HCT116 (cell line): ENCODE results near the gene HIPK2. TPM values are rescaled to one million over a fixed set of nuclear protein-coding genes. Genes with fewer than 3 reads are reported as not detected.

Source experiments
- ATAC-seq: fragments of 200-7000 bp; cut with Tn5 transposase; 2 replicates; pipeline ENCODE4 v1.9.1; 2020; ENCODE audit warnings: mild to moderate bottlenecking, moderate library complexity
- BruUV-seq: library from RNA; stranded (reverse); fragments of 400-500 nt; replicated peaks from 2 replicates; lab custom pipeline; 2021; lab: Mats Ljungman, UMichigan
- CTCF ChIA-PET: fragments of 300-600 bp; sonication (Branson Sonifier 250); formaldehyde crosslinking; loops from one replicate; lab custom pipeline; 2021; ENCODE audit warnings: antibody characterized with exemption; lab: Charles Lee
- POLR2A ChIA-PET: fragments of 300-600, 350-600 bp; sonication (Branson Sonifier 250); formaldehyde crosslinking; loops from one replicate; lab custom pipeline; 2021; ENCODE audit warnings: antibody characterized with exemption; lab: Charles Lee
- RAD21 ChIA-PET, 2 experiments: fragments of 300-600 bp; sonication (Branson Sonifier 250); formaldehyde crosslinking; loops; one replicate each; lab custom pipeline; 2023; ENCODE audit warnings: low total read pairs in 2 of 2; ENCODE audit not compliant: uncharacterized antibody in 2 of 2, unreplicated experiment in 2 of 2, low non-redundant PET in 1 of 2; lab: Charles Lee
- DNase-seq: peaks from one replicate; pipeline ENCODE4 v3.0.0-alpha.2; 2010; ENCODE audit warnings: low read depth, low spot score
- H2AFZ ChIP-seq: fragments of 200-600 bp; shearing (Covaris generic), sonication (generic); 2 replicates; pipeline ENCODE4 v1.6.1; 2017; ENCODE audit warnings: low read depth, mixed run types, mixed read lengths, antibody characterized with exemption, low read length; ENCODE audit not compliant: poor library complexity, severe bottlenecking
- H3K27ac ChIP-seq: 2 replicates; pipeline ENCODE4 v1.5.1; 2012; ENCODE audit warnings: low read depth, low read length
- H3K27me3 ChIP-seq: fragments of 200-600 bp; sonication (generic); 2 replicates; pipeline ENCODE4 v1.6.1; 2016; ENCODE audit warnings: mixed run types, low read length, mixed read lengths; ENCODE audit not compliant: insufficient read depth
- H3K36me3 ChIP-seq, 2 experiments: fragments of 200-500 bp in 1 of 2; fragments of 200-600 bp in 1 of 2; sonication (Bioruptor generic) in 1 of 2; sonication (generic) in 1 of 2; 2 replicates each; pipeline versions ENCODE4 v1.5.1 to v1.6.1; 2014 to 2016; ENCODE audit warnings: low read length in 2 of 2, inconsistent platforms in 1 of 2, mixed read lengths in 1 of 2, mixed run types in 1 of 2; ENCODE audit not compliant: insufficient read depth in 2 of 2, control insufficient read depth in 1 of 2
- H3K4me1 ChIP-seq, 2 experiments: fragments of 200-600 bp in 1 of 2; sonication (generic) in 1 of 2; 2 replicates each; pipeline versions ENCODE4 v1.5.1 to v1.6.1; 2012 to 2017; ENCODE audit warnings: low read length in 2 of 2, inconsistent platforms in 1 of 2, mild to moderate bottlenecking in 1 of 2, mixed read lengths in 1 of 2, mixed run types in 1 of 2, moderate library complexity in 1 of 2; ENCODE audit not compliant: insufficient read depth in 2 of 2, control insufficient read depth in 1 of 2
- H3K4me2 ChIP-seq: fragments of 200-600 bp; sonication (generic); 2 replicates; pipeline ENCODE4 v1.6.1; 2017; ENCODE audit warnings: mixed run types, low read length, mixed read lengths
- H3K4me3 ChIP-seq, 2 experiments: fragments of 200-600 bp in 1 of 2; sonication (generic) in 1 of 2; replicated peaks in 1 of 2; 2 replicates each; pipeline ENCODE4 v1.5.1; 2011 to 2016; ENCODE audit warnings: low read length in 2 of 2, control low read depth in 1 of 2, low read depth in 1 of 2, mild to moderate bottlenecking in 1 of 2, mixed read lengths in 1 of 2, mixed run types in 1 of 2
- H3K79me2 ChIP-seq: fragments of 200-600 bp; sonication (generic); 2 replicates; pipeline ENCODE4 v1.6.1; 2017; ENCODE audit warnings: mild to moderate bottlenecking, mixed run types, low read length, moderate library complexity, mixed read lengths; ENCODE audit not compliant: insufficient read depth
- H3K9ac ChIP-seq: fragments of 200-600 bp; sonication (generic); 2 replicates; pipeline ENCODE4 v1.6.1; 2016; ENCODE audit warnings: low read length, mixed read lengths
- H3K9me2 ChIP-seq: fragments of 200-600 bp; sonication (generic), shearing (Covaris generic); 2 replicates; pipeline ENCODE4 v1.6.1; 2017; ENCODE audit warnings: mixed run types, mild to moderate bottlenecking, moderate library complexity; ENCODE audit not compliant: insufficient read depth
- H3K9me3 ChIP-seq, 2 experiments: fragments of 200-500 bp in 1 of 2; fragments of 200-600 bp in 1 of 2; sonication (Bioruptor generic) in 1 of 2; sonication (generic) in 1 of 2; 2 replicates each; pipeline ENCODE4 v1.6.1; 2014 to 2017; ENCODE audit warnings: low read length in 2 of 2, mixed read lengths in 2 of 2, inconsistent platforms in 1 of 2, low read depth in 1 of 2, mild to moderate bottlenecking in 1 of 2, mixed run types in 1 of 2, moderate library complexity in 1 of 2; ENCODE audit not compliant: control insufficient read depth in 1 of 2, insufficient read depth in 1 of 2
- H4K20me1 ChIP-seq: fragments of 200-600 bp; sonication (generic), shearing (Covaris generic); 2 replicates; pipeline ENCODE4 v1.6.1; 2017; ENCODE audit warnings: mixed run types, mild to moderate bottlenecking, moderate library complexity; ENCODE audit not compliant: insufficient read depth
- CTCF ChIP-seq, 3 experiments: fragments of 200-600 bp in 1 of 3; sonication (generic) in 1 of 3; IDR thresholded peaks in 2 of 3; conservative IDR thresholded peaks in 1 of 3; 2 replicates each; pipeline ENCODE4 v1.5.1; 2012 to 2017; ENCODE audit warnings: low read depth in 2 of 3, low read length in 2 of 3, antibody characterized with exemption in 1 of 3, borderline replicate concordance in 1 of 3, control low read depth in 1 of 3, mild to moderate bottlenecking in 1 of 3, mixed read lengths in 1 of 3, mixed run types in 1 of 3, moderate library complexity in 1 of 3; ENCODE audit not compliant: insufficient read depth in 1 of 3
- EZH2phosphoT487 ChIP-seq: fragments of 200-600 bp; IDR thresholded peaks from 2 replicates; pipeline ENCODE4 v1.6.1; 2018; ENCODE audit warnings: antibody characterized with exemption, borderline replicate concordance
- POLR2AphosphoS5 ChIP-seq: IDR thresholded peaks from 2 replicates; pipeline ENCODE4 v1.6.1; 2011; ENCODE audit warnings: mild to moderate bottlenecking, low read depth, low read length, moderate library complexity
- RAD21 ChIP-seq: IDR thresholded peaks from 2 replicates; pipeline ENCODE4 v1.6.1; 2012; ENCODE audit warnings: low read depth, mild to moderate bottlenecking
- SP1 ChIP-seq: IDR thresholded peaks from 2 replicates; pipeline ENCODE4 v1.6.1; 2012; ENCODE audit warnings: low read depth
- intact Hi-C: fragments of 100-400 bp; cut with micrococcal nuclease; formaldehyde crosslinking; loops from 2 replicates; pipeline ENCODE4 v1.10.0; 2022
- total RNA-seq: library from RNA; stranded (reverse); gene quantifications from one replicate; pipeline ENCODE4 v1.2.1, GENCODE V29; 2021; ENCODE audit not compliant: unreplicated experiment

HIPK2 gene
- total RNA-seq, 1 experiment from 2014 or later, result 49.5 TPM

GRCh38 chr7:139645572-139646523 is 131.9 kb downstream of the HIPK2 start:
- ChIA-PET CTCF (interaction anchor here (0.8 to 5.2 kb wide), 17 partner anchors 9 to 358 kb away, joined by 3 to 55 read pairs (median 5); no protein-coding TSS in a partner anchor), RAD21 (interaction anchor here (0.7 to 1.3 kb wide), 8 partner anchors 9 to 357 kb away, joined by 3 to 6 read pairs (median 3); no protein-coding TSS in a partner anchor), POLR2A (no interaction called here)
- no peaks in the 10 kb centered on the region for H3K9me2 ChIP-seq
- DNase-seq (peak; percentile 63), ATAC-seq (peak; percentile 96)
- no peak overlapping the region for H3K4me3 ChIP-seq
- intact Hi-C loops, result loop anchor here (1.0 to 2.0 kb wide), 3 partner anchors 130 to 356 kb away; no protein-coding TSS in a partner anchor
- no TSS peak for BruUV-seq
- peaks cover 0 to 19% of the 10 kb centered on the region in 2 experiments; a peak in 1 of 4 replicates for H3K4me1 ChIP-seq
- H3K9ac ChIP-seq, result no peak overlapping the region
- H3K4me2 ChIP-seq, result no peak overlapping the region
- 0 out of 4 replicates have a peak, but pooled peaks cover 0 to 2% of the 10 kb centered on the region in 2 experiments for H3K36me3 ChIP-seq
- H3K27me3 ChIP-seq, result no peaks in the 10 kb centered on the region
- no peaks in the 10 kb centered on the region; the same call in 1 of the 2 replicates for H4K20me1 ChIP-seq
- no peak overlapping the region for H2AFZ ChIP-seq
- peaks cover 5% of the 10 kb centered on the region; the same call in 1 of the 2 replicates for H3K79me2 ChIP-seq
- no peak overlapping the region for H3K27ac ChIP-seq
- no peak for TF ChIP-seq POLR2AphosphoS5
- no peak for TF ChIP-seq EZH2phosphoT487
- TF ChIP-seq CTCF (IDR thresholded peaks at IDR 0.05 in 2 of 3, conservative IDR thresholded peaks at IDR 0.05 in 1 of 3; ENCODE audit: borderline replicate concordance in 1 of 3, insufficient read depth in 1 of 3, low read depth in 2 of 3, low read length in 2 of 3), result peak; percentile 90 to 91 (median 91)
- TF ChIP-seq RAD21, result peak; percentile 98
- TF ChIP-seq SP1, result no peak
- H3K9me3 ChIP-seq, result no peaks in the 10 kb centered on the region
